HG02759 (cell line): ENCODE data around the gene USP17L17.
"Not testable (repeated sequence)": the region's sequence is repeated elsewhere in the genome, so short reads cannot be mapped to it uniquely, and the experiment has no call there.

Experiments
- ATAC-seq: cut with Tn5 transposase; IDR thresholded peaks from one replicate; pipeline ENCODE4 v1.9.1; 2021; ENCODE audit warnings: mild to moderate bottlenecking, moderate library complexity; ENCODE audit not compliant: unreplicated experiment

The USP17L17 gene

GRCh38 chr4:9243579-9243978, at the start of gene USP17L17:
TSS of gene USP17L17 (plus strand) at chr4:9243879. CDS start at chr4:9243879, 0 bp downstream.
- ATAC-seq: not testable (repeated sequence)

- not testable (repeated sequence) for ATAC-seq
Measured at GRCh38 chr4:9210357-9210756, 33.3 kb upstream of the USP17L17 start, which contains the start of gene USP17L10. TSS of gene USP17L10 (plus strand) at chr4:9210657. CDS start at chr4:9210657, 0 bp downstream.

GRCh38 chr4:9214701-9215100, 29.0 kb upstream of the USP17L17 start:
- ATAC-seq: not testable (repeated sequence)

- not testable (repeated sequence) for ATAC-seq
Measured at GRCh38 chr4:9215105-9215504, 28.6 kb upstream of the USP17L17 start, which contains the start of gene USP17L11. TSS of gene USP17L11 (plus strand) at chr4:9215405. CDS start at chr4:9215405, 0 bp downstream.

- not testable (repeated sequence) for ATAC-seq
Measured at GRCh38 chr4:9219852-9220251, 23.8 kb upstream of the USP17L17 start, which contains the start of gene USP17L12. TSS of gene USP17L12 (plus strand) at chr4:9220152. CDS start at chr4:9220152, 0 bp downstream.

- not testable (repeated sequence) for ATAC-seq
Measured at GRCh38 chr4:9224596-9224995, 19.1 kb upstream of the USP17L17 start, which contains the start of gene USP17L13. TSS of gene USP17L13 (plus strand) at chr4:9224896. CDS start at chr4:9224896, 0 bp downstream.

- not testable (repeated sequence) for ATAC-seq
Measured at GRCh38 chr4:9230249-9230648, 13.4 kb upstream of the USP17L17 start.

GRCh38 chr4:9234085-9234484, 9.6 kb upstream of the USP17L17 start, which contains the start of gene USP17L15:
TSS of gene USP17L15 (plus strand) at chr4:9234385. CDS start at chr4:9234385, 0 bp downstream.
- not testable (repeated sequence) for ATAC-seq

- ATAC-seq: not testable (repeated sequence)
Measured at GRCh38 chr4:9238461-9238860, 5.2 kb upstream of the USP17L17 start.

- ATAC-seq: not testable (repeated sequence)
Measured at GRCh38 chr4:9247953-9248680, 4.4 kb downstream of the USP17L17 start, which contains the start of gene USP17L18. TSS of gene USP17L18 (plus strand) at chr4:9248630. CDS start at chr4:9248630, 0 bp downstream.

- ATAC-seq: not testable (repeated sequence)
Measured at GRCh38 chr4:9253078-9253477, 9.4 kb downstream of the USP17L17 start, which contains the start of gene USP17L19. TSS of gene USP17L19 (plus strand) at chr4:9253378. CDS start at chr4:9253378, 0 bp downstream.

GRCh38 chr4:9257824-9258223, 14.1 kb downstream of the USP17L17 start, which contains the start of gene USP17L20:
TSS of gene USP17L20 (plus strand) at chr4:9258124. CDS start at chr4:9258124, 0 bp downstream.
- not testable (repeated sequence) for ATAC-seq

- not testable (repeated sequence) for ATAC-seq
Measured at GRCh38 chr4:9262572-9262971, 18.9 kb downstream of the USP17L17 start, which contains the start of gene USP17L21. TSS of gene USP17L21 (plus strand) at chr4:9262872. CDS start at chr4:9262872, 0 bp downstream.

GRCh38 chr4:9267319-9267718, 23.6 kb downstream of the USP17L17 start, which contains the start of gene USP17L22:
TSS of gene USP17L22 (plus strand) at chr4:9267619. CDS start at chr4:9267619, 0 bp downstream.
- ATAC-seq: not testable (repeated sequence)

GRCh38 chr4:9271719-9272118, 28.0 kb downstream of the USP17L17 start:
- not testable (repeated sequence) for ATAC-seq
